GM19238 (cell line): ENCODE measurements around the gene ZNF764.

Experiments
- DNase-seq: peaks from one replicate; pipeline ENCODE4 v3.0.0; 2011; ENCODE audit warnings: low spot score; ENCODE audit not compliant: insufficient read length

Gene ZNF764

GRCh38 chr16:30570636-30571444, 12.7 kb upstream of the ZNF764 start:
- no peak for DNase-seq

- no peak for DNase-seq
Observed at GRCh38 chr16:30569746-30570635, 11.8 kb upstream of the ZNF764 start.

GRCh38 chr16:30569281-30569680, 11.1 kb upstream of the ZNF764 start:
- DNase-seq, result no peak

- peak; percentile 63 for DNase-seq
Observed at GRCh38 chr16:30567991-30568638, 9.9 kb upstream of the ZNF764 start.

GRCh38 chr16:30567160-30567990, 9.2 kb upstream of the ZNF764 start:
- no peak for DNase-seq

- DNase-seq, result no peak
Observed at GRCh38 chr16:30566531-30566930, 8.4 kb upstream of the ZNF764 start.

- DNase-seq, result no peak
Observed at GRCh38 chr16:30565984-30566383, 7.8 kb upstream of the ZNF764 start.

GRCh38 chr16:30565526-30565925, 7.4 kb upstream of the ZNF764 start:
- no peak for DNase-seq

GRCh38 chr16:30562021-30562420, 3.8 kb upstream of the ZNF764 start:
- DNase-seq, result no peak

GRCh38 chr16:30561089-30561816, 3.1 kb upstream of the ZNF764 start:
- no peak for DNase-seq

GRCh38 chr16:30559690-30560089, 1.5 kb upstream of the ZNF764 start:
- no peak for DNase-seq

GRCh38 chr16:30558789-30559377, 709 bp upstream of the ZNF764 start:
- no peak for DNase-seq

- peak; percentile 50 for DNase-seq
Observed at GRCh38 chr16:30557707-30557956, 542 bp downstream of the ZNF764 start.

GRCh38 chr16:30556125-30556473, 2.1 kb downstream of the ZNF764 start:
- DNase-seq, result no peak

GRCh38 chr16:30555315-30556124, 2.7 kb downstream of the ZNF764 start:
- no peak for DNase-seq

GRCh38 chr16:30554557-30555314, 3.4 kb downstream of the ZNF764 start:
- no peak for DNase-seq

GRCh38 chr16:30553393-30553899, 4.7 kb downstream of the ZNF764 start:
- no peak for DNase-seq

- DNase-seq, result no peak
Observed at GRCh38 chr16:30552956-30553355, 5.2 kb downstream of the ZNF764 start.

GRCh38 chr16:30551781-30552180, 6.4 kb downstream of the ZNF764 start:
- no peak for DNase-seq
